Stomach (tissue), 4 donors: Measurements from ENCODE around the gene CNP.
"Not testable (repeated sequence)": the region's sequence is repeated elsewhere in the genome, so short reads cannot be mapped to it uniquely, and the experiment has no call there.

ENCODE experiments used
- EP300 ChIP-seq: sonication (generic); formaldehyde crosslinking; IDR thresholded peaks from one replicate; pipeline ENCODE4 v1.6.1; 2017; ENCODE audit warnings: antibody characterized with exemption
- POLR2A ChIP-seq, 4 donors: fragments of 450-650 bp; IDR thresholded peaks; one replicate each; pipeline ENCODE4 v1.6.1; 2016; ENCODE audit warnings: antibody characterized with exemption in 4 of 4, control low read depth in 2 of 4, mild to moderate bottlenecking in 1 of 4, moderate library complexity in 1 of 4
- POLR2AphosphoS5 ChIP-seq, 3 donors: sonication (generic); formaldehyde crosslinking; IDR thresholded peaks; one replicate each; pipeline ENCODE4 v1.6.1; 2016; ENCODE audit warnings: antibody characterized with exemption in 3 of 3
- TF ChIP-seq, protein P1 (sequence below), 7 experiments: fragments of 450-650 bp in 4 of 7; fragments of 200-600 bp in 3 of 7; sonication (generic) in 3 of 7; IDR thresholded peaks; one replicate each; pipeline ENCODE4 v1.5.1; 2016 to 2019; ENCODE audit warnings: antibody characterized with exemption in 7 of 7, control low read depth in 2 of 7, mild to moderate bottlenecking in 1 of 7

DNA sequence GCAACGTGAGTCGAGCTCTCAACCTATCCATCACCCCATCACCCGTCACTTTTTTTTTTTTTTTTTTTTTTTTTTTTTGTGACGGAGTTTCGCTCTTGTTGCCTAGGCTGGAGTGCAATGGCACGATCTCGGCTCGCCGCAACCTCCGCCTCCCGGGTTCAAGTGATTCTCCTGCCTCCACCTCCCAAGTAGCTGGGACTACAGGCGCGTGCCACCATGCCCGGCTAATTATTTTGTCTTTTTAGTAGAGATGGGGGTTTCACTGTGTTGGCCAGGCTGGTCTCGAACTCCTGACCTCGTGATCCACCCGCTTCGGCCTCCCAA, 35.8 kb upstream of the CNP start:
- TF ChIP-seq, protein P1, sequence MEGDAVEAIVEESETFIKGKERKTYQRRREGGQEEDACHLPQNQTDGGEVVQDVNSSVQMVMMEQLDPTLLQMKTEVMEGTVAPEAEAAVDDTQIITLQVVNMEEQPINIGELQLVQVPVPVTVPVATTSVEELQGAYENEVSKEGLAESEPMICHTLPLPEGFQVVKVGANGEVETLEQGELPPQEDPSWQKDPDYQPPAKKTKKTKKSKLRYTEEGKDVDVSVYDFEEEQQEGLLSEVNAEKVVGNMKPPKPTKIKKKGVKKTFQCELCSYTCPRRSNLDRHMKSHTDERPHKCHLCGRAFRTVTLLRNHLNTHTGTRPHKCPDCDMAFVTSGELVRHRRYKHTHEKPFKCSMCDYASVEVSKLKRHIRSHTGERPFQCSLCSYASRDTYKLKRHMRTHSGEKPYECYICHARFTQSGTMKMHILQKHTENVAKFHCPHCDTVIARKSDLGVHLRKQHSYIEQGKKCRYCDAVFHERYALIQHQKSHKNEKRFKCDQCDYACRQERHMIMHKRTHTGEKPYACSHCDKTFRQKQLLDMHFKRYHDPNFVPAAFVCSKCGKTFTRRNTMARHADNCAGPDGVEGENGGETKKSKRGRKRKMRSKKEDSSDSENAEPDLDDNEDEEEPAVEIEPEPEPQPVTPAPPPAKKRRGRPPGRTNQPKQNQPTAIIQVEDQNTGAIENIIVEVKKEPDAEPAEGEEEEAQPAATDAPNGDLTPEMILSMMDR (IDR thresholded peaks at IDR 0.05) = not testable (repeated sequence)
- TF ChIP-seq POLR2AphosphoS5 (IDR thresholded peaks at IDR 0.05); POLR2A (IDR thresholded peaks at IDR 0.05); EP300: not testable (repeated sequence)
